H1 (cell line): ENCODE data around the gene SFT2D1. TPM values are rescaled to one million over a fixed set of nuclear protein-coding genes. Genes with fewer than 3 reads are reported as not detected.

Source experiments
- CTCF ChIA-PET: fragments of 300-600 bp; sonication (Branson Sonifier 250); formaldehyde crosslinking; loops from one replicate; lab custom pipeline; 2021; ENCODE audit not compliant: partially characterized antibody; lab: Charles Lee
- POLR2A ChIA-PET: fragments of 300-600 bp; sonication (Branson Sonifier 250); formaldehyde crosslinking; loops from one replicate; lab custom pipeline; 2021; ENCODE audit warnings: inconsistent platforms; ENCODE audit not compliant: partially characterized antibody; lab: Charles Lee
- DNase-seq, 2 experiments: peaks; one replicate each; pipeline versions ENCODE4 v3.0.0 to v3.0.0-alpha.2; 2010 to 2022; ENCODE audit warnings: low spot score in 2 of 2, low read depth in 1 of 2, mixed read lengths in 1 of 2
- FAIRE-seq: peaks from 2 replicates; lab custom pipeline; 2011; peaks lifted over from hg19 to GRCh38; lab: Jason Lieb, UNC
- H2AFZ ChIP-seq: 2 replicates; pipeline ENCODE4 v1.8.1; 2012; ENCODE audit warnings: low read length, inconsistent platforms
- H2AK5ac ChIP-seq: 2 replicates; pipeline ENCODE4 v1.6.1; 2013; ENCODE audit warnings: low read depth, low read length
- H2BK120ac ChIP-seq: replicated peaks from 2 replicates; pipeline ENCODE3; 2013; ENCODE audit warnings: low read depth, low read length, inconsistent platforms
- H2BK12ac ChIP-seq: 2 replicates; pipeline ENCODE4 v1.6.1; 2013; ENCODE audit warnings: low read depth, low read length
- H2BK15ac ChIP-seq: 2 replicates; pipeline ENCODE4 v1.6.1; 2013; ENCODE audit warnings: low read length
- H2BK20ac ChIP-seq: 2 replicates; pipeline ENCODE4 v1.6.1; 2013; ENCODE audit warnings: low read length
- H2BK5ac ChIP-seq: 2 replicates; pipeline ENCODE4 v1.6.1; 2013; ENCODE audit warnings: low read depth, low read length
- H3K14ac ChIP-seq: 2 replicates; pipeline ENCODE4 v1.6.1; 2013; ENCODE audit warnings: inconsistent platforms; ENCODE audit not compliant: insufficient read length
- H3K18ac ChIP-seq: 2 replicates; pipeline ENCODE4 v1.6.1; 2013; ENCODE audit warnings: low read length; ENCODE audit errors: extremely low read depth
- H3K23ac ChIP-seq: 2 replicates; pipeline ENCODE4 v1.6.1; 2013; ENCODE audit warnings: inconsistent platforms; ENCODE audit not compliant: insufficient read length
- H3K23me2 ChIP-seq: 2 replicates; pipeline ENCODE4 v1.6.1; 2013; ENCODE audit warnings: low read depth, low read length
- H3K27ac ChIP-seq: 2 replicates; pipeline ENCODE4 v1.6.1; 2011; ENCODE audit warnings: low read depth, low read length, inconsistent platforms
- H3K27me3 ChIP-seq, 4 experiments: replicated peaks in 1 of 4; 1 replicate in 1 of 4; 2 replicates in 3 of 4; pipeline versions ENCODE4 v1.6.1 to v1.8.1; 2011 to 2013; ENCODE audit warnings: low read length in 3 of 4, mild to moderate bottlenecking in 3 of 4, inconsistent platforms in 2 of 4, mixed read lengths in 2 of 4, moderate library complexity in 1 of 4; ENCODE audit not compliant: control insufficient read depth in 3 of 4, insufficient read depth in 3 of 4; ENCODE audit errors: extremely low read depth in 1 of 4
- H3K36me3 ChIP-seq, 4 experiments: 2 replicates each; pipeline versions ENCODE4 v1.6.1 to v1.8.1; 2011 to 2013; ENCODE audit warnings: mild to moderate bottlenecking in 4 of 4, low read length in 3 of 4, moderate library complexity in 2 of 4, control low read depth in 1 of 4, inconsistent platforms in 1 of 4; ENCODE audit not compliant: insufficient read depth in 4 of 4, control insufficient read depth in 2 of 4
- H3K4ac ChIP-seq: replicated peaks from 2 replicates; pipeline ENCODE3; 2013; ENCODE audit warnings: low read length, low read depth, mixed read lengths, inconsistent platforms; ENCODE audit not compliant: insufficient read length
- H3K4me1 ChIP-seq, 4 experiments: replicated peaks in 1 of 4; 1 replicate in 1 of 4; 2 replicates in 3 of 4; pipeline versions ENCODE4 v1.6.1 to v1.8.1; 2011 to 2013; ENCODE audit warnings: low read length in 3 of 4, inconsistent platforms in 2 of 4, mixed read lengths in 1 of 4; ENCODE audit not compliant: insufficient read depth in 4 of 4, control insufficient read depth in 3 of 4
- H3K4me2 ChIP-seq, 2 experiments: 2 replicates each; pipeline versions ENCODE4 v1.6.1 to v1.8.1; 2011 to 2013; ENCODE audit warnings: low read depth in 2 of 2, low read length in 2 of 2, control low read depth in 1 of 2, inconsistent platforms in 1 of 2, mild to moderate bottlenecking in 1 of 2; ENCODE audit not compliant: insufficient read depth in 1 of 2
- H3K4me3 ChIP-seq, 4 experiments: fragments of 200-600, 300-600 bp in 1 of 4; sonication (generic), shearing (Covaris generic), sonication (Bioruptor Twin) in 1 of 4; 2 replicates each; pipeline versions ENCODE4 v1.5.1 to v1.8.1; 2011 to 2016; ENCODE audit warnings: low read length in 4 of 4, low read depth in 3 of 4, control low read depth in 2 of 4, inconsistent platforms in 2 of 4, mild to moderate bottlenecking in 2 of 4, mixed read lengths in 1 of 4, moderate library complexity in 1 of 4; ENCODE audit not compliant: insufficient read depth in 2 of 4; ENCODE audit errors: extremely low read depth in 1 of 4
- H3K56ac ChIP-seq: replicated peaks from 2 replicates; pipeline ENCODE3; 2013; ENCODE audit warnings: low read depth, mild to moderate bottlenecking, mixed read lengths, low read length, inconsistent platforms; ENCODE audit not compliant: insufficient read length
- H3K79me1 ChIP-seq: 2 replicates; pipeline ENCODE4 v1.6.1; 2013; ENCODE audit warnings: low read depth, low read length, control low read depth
- H3K79me2 ChIP-seq, 2 experiments: 2 replicates each; pipeline versions ENCODE4 v1.6.1 to v1.8.1; 2012 to 2013; ENCODE audit warnings: low read length in 2 of 2, mild to moderate bottlenecking in 2 of 2, inconsistent platforms in 1 of 2; ENCODE audit not compliant: insufficient read depth in 2 of 2, control insufficient read depth in 1 of 2
- H3K9ac ChIP-seq, 4 experiments: replicated peaks in 1 of 4; 1 replicate in 1 of 4; 2 replicates in 3 of 4; pipeline versions ENCODE4 v1.6.1 to v1.8.1; 2011 to 2013; ENCODE audit warnings: low read depth in 3 of 4, low read length in 3 of 4, control low read depth in 2 of 4, mild to moderate bottlenecking in 2 of 4, moderate library complexity in 2 of 4, inconsistent platforms in 1 of 4; ENCODE audit errors: extremely low read depth in 1 of 4
- H3K9me3 ChIP-seq, 2 experiments: 2 replicates each; pipeline versions ENCODE4 v1.6.1 to v1.8.1; 2012 to 2013; ENCODE audit warnings: mild to moderate bottlenecking in 2 of 2, moderate library complexity in 2 of 2, control low read depth in 1 of 2, inconsistent platforms in 1 of 2, low read depth in 1 of 2, low read length in 1 of 2, mixed read lengths in 1 of 2; ENCODE audit not compliant: insufficient read depth in 2 of 2
- H4K20me1 ChIP-seq, 2 experiments: replicated peaks in 1 of 2; 2 replicates each; pipeline versions ENCODE3 to v1.8.1; 2011 to 2013; ENCODE audit warnings: inconsistent platforms in 2 of 2, low read length in 2 of 2, mild to moderate bottlenecking in 1 of 2; ENCODE audit not compliant: insufficient read depth in 2 of 2, control insufficient read depth in 1 of 2
- H4K5ac ChIP-seq: 2 replicates; pipeline ENCODE4 v1.6.1; 2013; ENCODE audit warnings: low read length, low read depth, mixed read lengths, inconsistent platforms; ENCODE audit not compliant: insufficient read length
- H4K8ac ChIP-seq: 2 replicates; pipeline ENCODE4 v1.8.0; 2013; ENCODE audit warnings: mild to moderate bottlenecking, moderate library complexity, low read length, inconsistent platforms; ENCODE audit not compliant: insufficient read depth; ENCODE audit errors: extremely low read depth
- H4K91ac ChIP-seq: replicated peaks from 2 replicates; pipeline ENCODE3; 2013; ENCODE audit warnings: low read length, mixed read lengths, inconsistent platforms; ENCODE audit not compliant: insufficient read length
- BCL11A ChIP-seq, 2 experiments: IDR thresholded peaks; one replicate each; pipeline ENCODE4 v1.6.1; 2011; ENCODE audit warnings: low read depth in 2 of 2, low read length in 2 of 2, mild to moderate bottlenecking in 2 of 2
- CTBP2 ChIP-seq: IDR thresholded peaks from 2 replicates; pipeline ENCODE4 v1.7.0; 2011; ENCODE audit warnings: borderline replicate concordance, mild to moderate bottlenecking, moderate library complexity, mixed read lengths, low read length; ENCODE audit not compliant: insufficient read depth, insufficient read length
- PHF8 ChIP-seq: fragments of 200-600 bp; sonication (generic); conservative IDR thresholded peaks from 2 replicates; pipeline ENCODE4 v1.7.1; 2012; ENCODE audit warnings: low read depth, mild to moderate bottlenecking, inconsistent platforms, low read length, moderate library complexity
- RBBP5 ChIP-seq: IDR thresholded peaks from 2 replicates; pipeline ENCODE4 v1.7.1; 2012; ENCODE audit warnings: low read depth, mild to moderate bottlenecking, inconsistent platforms, low read length, moderate library complexity, borderline replicate concordance
- SP4 ChIP-seq: IDR thresholded peaks from 2 replicates; pipeline ENCODE4 v1.6.1; 2012; ENCODE audit warnings: low read length, inconsistent platforms
- WGBS, 2 experiments: shearing (Covaris generic) in 1 of 2; methylation state at CpG; one replicate each; pipeline versions ENCODE4 v1.1.6 to v1.1.7; 2013 to 2015; ENCODE audit warnings: low lambda C conversion rate in 2 of 2, mixed read lengths in 2 of 2, inconsistent platforms in 1 of 2, low coverage in 1 of 2, missing lambda C conversion rate in 1 of 2; ENCODE audit not compliant: insufficient replicate concordance in 2 of 2, insufficient coverage in 1 of 2, insufficient read length in 1 of 2; ENCODE audit errors: extremely low coverage in 1 of 2, missing lambda C conversion rate in 1 of 2; 5-methylcytosine and 5-hydroxymethylcytosine counted together
- polyA plus RNA-seq, 7 experiments: library from polyadenylated mRNA; depleted of rRNA in 3 of 7; stranded (reverse) in 5 of 7; unstranded in 2 of 7; fragments of >200 nt in 5 of 7; fragments of 200-250 nt in 2 of 7; gene quantifications; 1 replicate in 5 of 7; 2 replicates in 1 of 7; 4 replicates in 1 of 7; pipeline versions ENCODE4 v1.2.1 to v1.2.3, GENCODE V29; 2011 to 2013; ENCODE audit warnings: missing spikeins in 2 of 7, mixed read lengths in 2 of 7
- total RNA-seq: library from RNA; stranded (reverse); fragmentation: NEBNext Ultra II Directional; extraction: Animal tissue kit (Norgen Biotek cat#: 25700); gene quantifications from 2 replicates; pipeline ENCODE4 v1.2.1, GENCODE V29; 2021

SFT2D1 gene
- total and polyA plus RNA-seq, 2 of the 8 experiments (the other 6 are each of a cell fraction or from before 2014, with no cell fraction given), result 52.3 to 76.1 TPM

DNA sequence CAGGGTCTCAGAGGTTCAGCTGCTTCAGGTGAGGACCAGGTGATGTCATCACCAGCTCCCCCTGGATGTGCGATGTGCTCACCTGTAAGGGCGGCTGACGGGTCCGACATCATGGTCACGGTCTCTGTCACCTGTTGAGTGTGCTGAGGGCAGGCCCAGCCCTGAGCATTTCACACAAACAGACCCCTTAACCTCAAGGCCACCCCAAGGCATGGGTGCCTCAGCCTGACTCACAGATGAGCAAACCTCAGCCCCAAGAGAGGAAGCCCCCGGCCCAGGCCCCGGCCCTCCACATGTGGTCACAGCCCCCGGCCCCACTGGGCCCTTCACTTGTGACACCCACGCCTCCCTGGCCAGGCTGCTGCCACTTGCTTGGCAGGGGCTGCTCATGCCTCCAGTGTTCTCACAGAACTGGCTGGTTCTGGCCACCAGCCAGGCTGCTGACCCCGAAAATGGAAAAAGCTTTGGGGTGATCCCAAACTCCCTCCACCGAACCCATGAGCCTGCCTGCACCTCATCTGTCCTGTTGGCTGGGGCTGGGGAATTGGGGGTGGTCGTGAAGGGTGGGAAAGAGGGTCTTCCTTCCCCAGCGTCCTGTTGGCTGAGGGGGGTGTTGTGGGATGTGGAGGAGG, 67.5 kb downstream of the SFT2D1 start:
- H3K14ac ChIP-seq, result no peak overlapping the region
- no peak overlapping the region for H3K4me3 ChIP-seq
- H4K5ac ChIP-seq, result no peak overlapping the region
- no peak overlapping the region for H2BK12ac ChIP-seq
- H2BK15ac ChIP-seq, result no peak overlapping the region
- no peak overlapping the region for H4K91ac ChIP-seq
- no peak overlapping the region for H3K9ac ChIP-seq
- H3K18ac ChIP-seq, result no peak overlapping the region
- WGBS, 2 experiments, result 81% methylated on average over 12 of the region's 13 CpGs; no CpG with 5 or more reads in 1 of the 2 experiments
- no peak overlapping the region for H2AFZ ChIP-seq
- TF ChIP-seq BCL11A (IDR thresholded peaks at IDR 0.05; ENCODE audit: low read depth in 2 of 2, low read length in 2 of 2) (no peak), SP4 (no peak), RBBP5 (no peak), PHF8 (no peak), CTBP2 (no peak)
- TF ChIP-seq, all 59 proteins: peak for 0
- POLR2A ChIA-PET, result no interaction called here
- no peaks in the 10 kb centered on the region; a peak in 1 of 4 replicates for H3K79me2 ChIP-seq
- no peak overlapping the region for H3K56ac ChIP-seq
- no peak overlapping the region for H3K4ac ChIP-seq
- no peaks in the 10 kb centered on the region for H3K79me1 ChIP-seq
- DNase-seq (no peak), FAIRE-seq (no peak)
- H3K36me3 ChIP-seq, result no peaks in the 10 kb centered on the region
- H3K27me3 ChIP-seq, result peaks cover 0 to 8% (median 2%) of the 10 kb centered on the region in 4 experiments; a peak in 3 of 7 replicates
- no peak overlapping the region for H2AK5ac ChIP-seq
- no peaks in the 10 kb centered on the region for H3K23me2 ChIP-seq
- H3K9me3 ChIP-seq, result no peaks in the 10 kb centered on the region
- H2BK5ac ChIP-seq, result no peak overlapping the region
- CTCF ChIA-PET, result interaction anchor here (0.6 to 5.1 kb wide), 11 partner anchors 9 to 438 kb away, joined by 3 to 64 read pairs (median 3); no protein-coding TSS in a partner anchor
- H3K23ac ChIP-seq, result no peak overlapping the region
- H4K20me1 ChIP-seq, result peaks cover 0 to 3% of the 10 kb centered on the region in 2 experiments
- H3K4me1 ChIP-seq, result no peaks in the 10 kb centered on the region
- no peak overlapping the region for H3K27ac ChIP-seq
- H4K8ac ChIP-seq, result no peak overlapping the region
- H2BK20ac ChIP-seq, result no peak overlapping the region
- no peak overlapping the region for H3K4me2 ChIP-seq
- H2BK120ac ChIP-seq, result no peak overlapping the region
